GM21381 (cell line): ENCODE data around the gene CAPN15.
"Not testable (repeated sequence)": the region's sequence is repeated elsewhere in the genome, so short reads cannot be mapped to it uniquely, and the experiment has no call there.

Experiments
- ATAC-seq: cut with Tn5 transposase; IDR thresholded peaks from one replicate; pipeline ENCODE4 v1.9.1; 2021; ENCODE audit warnings: mild to moderate bottlenecking, moderate library complexity; ENCODE audit not compliant: unreplicated experiment

CAPN15 gene

DNA sequence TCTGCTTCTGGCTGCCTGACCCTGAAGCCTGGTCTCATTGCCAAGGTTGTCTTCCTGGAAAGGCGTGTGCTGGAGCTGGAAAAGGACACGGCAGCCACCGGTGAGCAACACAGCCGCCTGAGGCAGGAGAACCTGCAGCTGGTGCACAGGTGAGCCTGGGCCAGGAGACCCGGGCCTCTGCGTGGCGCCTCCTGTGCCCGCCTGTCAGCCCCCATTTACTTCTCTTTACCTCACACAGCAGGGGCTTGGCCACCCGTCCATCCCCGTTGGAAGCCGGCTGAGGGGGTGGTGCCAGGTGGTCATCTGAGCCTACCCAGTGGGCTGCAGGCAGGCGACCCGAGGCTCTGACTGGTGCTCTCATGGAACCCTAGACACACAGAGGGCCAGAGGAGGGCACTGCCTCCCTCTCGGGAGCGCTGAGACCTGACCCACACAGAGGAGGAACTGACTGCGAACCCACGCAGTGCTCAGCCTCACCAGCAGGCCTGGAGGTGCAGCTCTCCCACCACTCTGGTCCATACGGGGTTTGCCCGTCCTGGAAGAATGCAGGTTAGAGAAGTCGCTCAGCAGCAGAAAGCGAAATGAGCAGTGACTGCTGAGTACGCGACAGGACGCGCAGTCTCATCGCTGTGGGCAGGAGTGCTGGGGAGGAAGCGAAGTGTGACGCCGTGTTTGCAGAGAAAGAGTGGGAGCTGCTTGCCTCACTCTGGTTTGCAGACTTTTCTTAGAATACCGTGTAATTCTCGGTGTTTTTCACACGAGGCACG, 21.9 kb upstream of the CAPN15 start:
- ATAC-seq, result no peak

DNA sequence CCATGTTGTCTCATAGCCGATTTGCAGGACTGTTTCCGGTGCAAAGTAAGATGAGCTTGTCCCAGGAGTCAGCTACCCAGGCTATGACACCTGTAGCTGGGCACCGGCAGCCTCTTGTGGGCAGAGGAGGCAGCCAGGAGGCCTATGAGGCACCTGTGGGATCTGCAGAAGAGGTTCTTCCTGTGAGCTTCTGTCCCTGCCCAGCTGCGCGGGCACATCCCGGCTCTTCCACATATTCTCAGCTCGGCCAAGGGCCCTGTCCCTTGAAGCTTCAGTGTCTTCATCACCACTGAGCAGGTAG, 21.3 kb upstream of the CAPN15 start:
- ATAC-seq, result no peak

DNA sequence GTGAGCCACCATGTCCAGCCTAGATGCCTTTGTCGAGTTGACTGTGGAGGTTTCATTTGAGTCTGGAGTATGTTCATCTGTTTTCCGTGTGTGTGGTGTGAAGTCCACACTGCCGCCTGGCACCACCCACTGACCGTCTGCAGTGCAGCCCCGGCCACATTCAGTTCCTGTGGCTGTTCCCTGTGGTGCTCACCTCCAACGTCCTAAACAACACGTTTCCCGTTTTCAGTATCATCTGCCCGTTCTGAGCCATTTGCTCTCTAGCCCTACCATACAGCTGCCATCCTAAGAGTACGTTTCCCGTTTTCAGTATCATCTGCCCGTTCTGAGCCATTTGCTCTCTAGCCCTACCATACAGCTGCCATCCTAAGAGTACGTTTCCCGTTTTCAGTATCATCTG, 20.0 kb upstream of the CAPN15 start:
- not testable (repeated sequence) for ATAC-seq

DNA sequence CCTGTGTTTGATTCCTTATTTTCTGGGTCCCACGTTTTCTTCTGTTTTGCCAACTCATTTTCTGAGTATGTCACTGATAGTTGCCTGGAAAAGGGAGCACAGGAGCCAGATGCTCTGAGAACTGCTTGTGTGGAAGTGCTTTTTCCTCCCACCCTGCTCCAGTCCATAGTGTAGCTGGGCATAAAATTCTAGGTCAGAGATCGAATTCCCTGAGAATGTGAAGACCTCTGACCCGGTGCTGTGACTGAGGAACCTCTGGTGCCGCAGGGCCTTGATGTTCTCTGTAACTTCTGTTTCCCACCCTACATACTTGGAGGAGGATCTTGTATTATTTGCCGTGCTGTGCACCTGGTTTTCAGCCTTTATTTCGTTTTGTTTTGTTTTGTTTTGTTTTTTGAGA, 19.5 kb upstream of the CAPN15 start:
- ATAC-seq, result no peak

DNA sequence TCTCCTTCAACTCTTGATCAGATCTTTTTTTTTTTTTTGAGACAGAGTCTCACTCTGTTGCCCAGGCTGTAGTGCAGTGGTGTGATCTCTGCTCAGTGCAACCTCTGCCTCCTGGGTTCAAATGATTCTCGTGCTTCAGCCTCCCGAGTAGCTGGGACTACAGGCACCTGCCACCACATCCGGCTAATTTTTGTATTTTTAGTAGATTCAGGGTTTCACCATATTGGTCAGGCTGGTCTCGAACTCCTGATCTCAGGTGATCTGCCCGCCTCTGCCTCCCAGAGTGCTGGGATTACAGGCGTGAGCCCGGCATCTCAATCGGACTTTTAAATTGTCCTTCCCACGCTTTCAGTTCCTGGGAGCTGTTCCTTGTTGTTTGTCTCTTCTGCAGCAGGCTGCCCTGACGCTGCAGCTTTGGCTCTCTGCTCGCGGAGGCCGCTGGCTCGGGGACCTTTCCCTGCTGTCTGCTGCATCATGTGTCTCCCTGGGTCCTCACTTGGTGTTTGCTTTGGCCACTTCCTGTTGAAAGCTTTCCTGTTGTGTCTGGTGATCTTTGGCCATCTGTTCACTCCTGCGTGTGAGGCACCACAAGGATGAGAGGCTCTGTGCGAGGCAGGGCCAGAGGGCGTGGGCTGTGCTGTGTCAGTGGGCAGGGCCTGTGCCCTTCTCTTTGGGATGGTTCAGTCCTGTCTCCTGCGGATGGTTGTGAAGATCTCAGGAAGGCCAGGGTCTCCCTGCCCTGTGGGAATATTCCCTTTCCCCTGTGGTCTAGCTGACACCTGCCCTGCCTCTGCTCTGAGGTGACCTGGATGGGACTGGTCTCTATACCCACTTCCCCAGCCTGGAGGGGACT, 18.4 kb upstream of the CAPN15 start:
- ATAC-seq, result no peak

DNA sequence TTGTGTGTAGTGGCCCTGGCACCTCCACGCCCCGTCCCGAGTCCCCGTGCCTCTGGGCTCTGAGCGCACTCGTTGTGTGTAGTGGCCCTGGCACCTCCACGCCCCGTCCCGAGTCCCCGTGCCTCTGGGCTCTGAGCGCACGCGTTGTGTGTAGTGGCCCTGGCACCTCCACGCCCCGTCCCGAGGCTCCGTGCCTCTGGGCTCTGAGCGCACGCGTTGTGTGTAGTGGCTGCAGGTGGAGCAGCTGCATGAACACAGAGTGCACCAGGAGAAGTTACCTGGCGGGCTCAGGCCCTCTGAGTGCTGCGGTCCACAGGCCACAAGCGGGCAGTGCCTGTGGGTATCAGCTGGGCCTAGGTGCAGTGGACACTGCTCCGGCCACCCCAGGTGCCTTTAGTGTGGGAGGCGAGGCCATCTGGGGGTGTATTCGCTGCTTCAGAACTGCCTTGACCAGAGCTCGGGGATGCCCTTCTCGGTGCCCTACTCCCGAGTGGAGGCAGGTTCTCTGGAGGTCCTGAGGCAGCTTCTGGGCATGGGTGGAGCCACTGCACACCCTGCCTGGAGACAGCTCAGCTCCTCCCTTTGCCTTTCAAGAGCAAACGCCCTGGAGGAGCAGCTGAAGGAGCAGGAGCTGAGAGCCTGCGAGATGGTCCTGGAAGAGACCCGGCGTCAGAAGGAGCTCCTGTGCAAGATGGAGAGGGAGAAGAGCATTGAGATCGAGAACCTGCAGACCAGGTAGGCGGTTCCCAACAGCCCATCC, 17.3 kb upstream of the CAPN15 start:
- no peak for ATAC-seq

DNA sequence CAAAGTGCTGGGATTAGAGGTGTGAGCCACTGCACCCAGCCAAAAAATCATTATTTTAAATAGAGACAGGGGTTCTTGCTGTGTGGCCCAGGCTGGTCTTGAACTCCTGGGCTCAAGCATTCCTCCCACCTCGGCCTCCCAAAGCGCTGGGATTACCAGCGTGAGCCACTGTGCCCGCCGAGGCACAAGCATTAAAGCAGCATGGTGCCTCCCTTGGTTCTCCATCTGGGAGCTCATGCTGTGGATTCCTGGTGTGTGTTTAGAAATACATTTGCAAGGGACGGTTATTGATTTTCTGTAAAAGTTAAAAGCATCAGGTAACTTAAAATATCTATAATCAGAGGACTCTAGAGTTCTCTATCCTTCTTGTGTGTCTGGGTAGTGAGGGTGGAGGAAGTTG, 14.7 kb upstream of the CAPN15 start:
- no peak for ATAC-seq

DNA sequence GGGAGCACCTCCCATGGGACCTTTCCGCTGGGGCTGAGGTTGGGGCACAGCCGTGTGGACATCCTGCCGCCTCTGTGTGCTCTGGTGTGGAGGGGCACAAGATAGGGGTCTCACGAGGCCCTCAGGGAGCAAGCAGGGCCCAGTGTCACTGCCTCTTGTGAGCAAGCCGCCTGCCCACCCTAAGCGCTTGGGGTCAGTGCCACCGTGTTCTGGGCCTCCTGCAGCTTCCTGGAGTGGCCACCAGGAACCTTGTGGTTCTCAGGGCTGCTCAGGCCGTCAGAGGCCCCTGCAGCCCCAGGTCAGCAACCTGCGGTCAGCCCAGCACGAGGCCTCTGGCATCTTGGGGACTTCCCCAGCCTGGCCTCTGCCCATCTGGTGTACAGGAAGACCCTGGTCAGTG, 13.6 kb upstream of the CAPN15 start:
- ATAC-seq, result no peak

DNA sequence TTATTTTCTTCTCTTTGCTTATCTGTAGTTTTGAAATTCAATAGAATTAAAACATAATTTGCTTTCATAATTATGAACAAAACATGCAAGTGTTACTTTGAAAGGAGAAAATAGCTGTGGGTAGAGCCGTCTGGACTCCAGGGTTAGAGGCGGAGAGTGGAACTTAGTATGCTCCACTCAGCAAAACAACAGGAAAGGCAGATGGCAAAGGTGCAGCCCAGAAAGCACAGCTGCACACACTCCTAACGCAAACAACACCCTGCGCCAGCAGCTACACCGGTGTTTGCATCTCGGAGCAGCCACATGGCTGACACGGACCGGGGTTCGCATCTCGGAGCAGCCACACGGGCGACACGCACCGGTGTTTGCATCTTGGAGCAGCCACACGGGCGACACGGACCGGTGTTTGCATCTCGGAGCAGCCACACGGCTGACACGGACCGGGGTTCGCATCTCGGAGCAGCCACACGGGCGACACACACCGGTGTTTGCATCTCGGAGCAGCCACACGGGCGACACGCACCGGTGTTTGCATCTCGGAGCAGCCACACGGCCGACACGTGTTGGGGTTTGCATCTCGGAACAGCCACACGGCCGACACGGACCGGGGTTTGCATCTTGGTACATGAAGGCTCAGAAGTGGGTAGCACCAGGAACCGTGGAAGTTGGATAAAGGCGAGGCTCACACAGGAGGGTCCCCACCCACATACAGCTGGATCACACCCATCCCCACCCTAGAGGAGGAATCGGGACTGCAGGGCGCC, 12.2 kb upstream of the CAPN15 start:
- ATAC-seq, result no peak

DNA sequence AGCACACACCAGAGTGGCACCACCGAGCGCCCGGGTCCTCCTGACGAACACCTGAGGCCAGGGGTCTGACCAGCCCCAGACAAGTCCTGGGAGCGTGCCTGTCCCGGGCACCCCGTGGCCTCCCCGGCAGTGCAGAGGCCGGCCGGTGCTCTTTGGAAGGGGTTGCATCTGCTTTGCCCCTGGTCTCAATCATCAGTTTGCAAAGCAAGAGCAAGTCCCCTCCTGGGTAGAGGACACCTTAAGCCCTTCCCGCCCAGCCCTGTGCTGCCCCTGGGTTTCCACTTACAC, 11.6 kb upstream of the CAPN15 start:
- ATAC-seq, result no peak

DNA sequence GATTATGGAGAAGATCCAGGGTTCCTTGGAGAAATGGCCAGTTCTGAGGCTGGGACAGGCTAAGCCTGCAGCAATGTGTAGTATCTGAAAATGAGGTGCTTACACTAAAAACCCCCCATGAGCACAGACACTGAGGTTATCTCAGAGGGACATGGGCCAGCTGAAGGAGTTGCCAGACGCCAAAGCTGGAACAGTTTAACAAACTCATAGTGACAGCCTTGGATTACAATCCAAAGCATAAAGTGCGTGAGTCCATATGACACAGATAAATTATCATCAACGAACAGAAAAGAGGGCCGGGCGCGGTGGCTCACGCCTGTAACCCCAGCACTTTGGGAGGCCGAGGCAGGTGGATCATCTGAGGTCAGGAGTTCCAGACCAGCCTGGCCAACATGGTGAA, 11.2 kb upstream of the CAPN15 start:
- ATAC-seq, result no peak

DNA sequence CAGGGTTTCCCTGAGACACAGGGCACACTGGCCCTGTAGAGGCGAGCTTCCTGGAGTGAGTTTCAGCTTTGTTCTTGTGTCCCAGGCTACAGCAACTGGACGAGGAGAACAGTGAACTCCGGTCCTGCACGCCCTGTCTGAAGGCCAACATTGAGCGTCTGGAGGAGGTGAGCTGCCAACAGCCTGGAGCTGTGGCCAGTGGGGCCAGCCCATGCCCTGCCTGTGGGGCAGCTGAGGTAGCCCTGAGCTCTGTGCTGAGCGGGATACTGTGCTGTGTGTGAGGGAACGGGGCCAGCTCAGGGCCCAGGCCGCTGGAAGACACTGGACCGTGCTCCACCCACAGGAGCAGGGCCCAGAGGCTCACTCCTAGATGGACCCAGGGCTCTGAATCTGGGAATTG, 8.7 kb upstream of the CAPN15 start:
- no peak for ATAC-seq

DNA sequence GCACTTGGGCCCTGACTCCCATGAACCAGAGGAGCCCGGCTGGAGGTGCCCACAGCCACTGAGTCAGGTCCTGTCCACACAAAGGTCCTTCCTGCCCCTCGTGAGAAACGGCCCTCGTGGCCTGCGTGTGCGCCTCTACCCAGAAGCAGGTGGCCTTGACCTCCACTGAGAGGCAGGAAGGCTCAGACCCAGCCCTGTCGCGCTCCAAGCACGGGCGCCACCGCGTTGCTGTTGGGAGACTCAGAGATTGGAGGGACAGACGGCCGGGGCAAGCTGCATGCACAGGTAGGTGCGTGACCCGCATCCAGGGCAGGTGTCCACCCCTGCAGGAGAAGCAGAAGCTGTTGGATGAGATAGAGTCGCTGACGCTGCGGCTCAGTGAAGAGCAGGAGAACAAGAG, 8.1 kb upstream of the CAPN15 start:
- ATAC-seq, result no peak

DNA sequence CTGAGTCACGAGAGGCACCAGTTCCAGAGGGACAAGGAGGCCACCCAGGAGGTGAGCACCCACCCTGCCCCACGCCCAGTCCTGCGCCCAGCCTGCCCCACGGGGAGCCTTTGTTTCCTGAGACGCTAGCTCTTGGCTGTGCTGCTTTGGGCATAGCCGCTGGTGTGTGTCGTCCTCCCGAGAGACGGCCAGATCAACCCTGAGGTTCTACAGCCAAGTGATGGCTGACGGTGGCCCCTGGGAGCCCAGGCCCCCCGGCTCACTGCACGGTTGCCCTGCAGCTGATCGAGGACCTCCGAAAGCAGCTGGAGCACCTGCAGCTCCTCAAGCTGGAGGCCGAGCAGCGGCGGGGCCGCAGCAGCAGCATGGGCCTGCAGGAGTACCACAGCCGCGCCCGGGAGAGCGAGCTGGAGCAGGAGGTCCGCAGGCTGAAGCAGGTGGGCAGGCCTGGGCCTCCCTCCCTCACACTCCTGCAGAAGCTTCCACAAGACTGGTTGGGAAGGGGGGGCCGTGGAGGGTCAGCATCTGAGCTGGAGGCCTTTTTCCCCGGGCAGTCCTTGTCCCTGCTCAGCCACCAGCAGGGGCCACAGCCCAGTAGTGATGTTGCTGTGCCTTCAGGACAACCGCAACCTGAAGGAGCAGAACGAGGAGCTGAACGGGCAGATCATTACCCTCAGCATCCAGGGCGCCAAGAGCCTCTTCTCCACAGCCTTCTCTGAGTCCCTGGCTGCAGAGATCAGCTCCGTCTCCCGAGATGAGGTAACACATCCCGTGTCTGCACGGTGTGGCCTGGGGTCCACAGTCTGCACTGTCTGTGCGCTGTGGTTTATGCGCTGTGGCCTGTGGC, 7.4 kb upstream of the CAPN15 start:
- no peak for ATAC-seq

DNA sequence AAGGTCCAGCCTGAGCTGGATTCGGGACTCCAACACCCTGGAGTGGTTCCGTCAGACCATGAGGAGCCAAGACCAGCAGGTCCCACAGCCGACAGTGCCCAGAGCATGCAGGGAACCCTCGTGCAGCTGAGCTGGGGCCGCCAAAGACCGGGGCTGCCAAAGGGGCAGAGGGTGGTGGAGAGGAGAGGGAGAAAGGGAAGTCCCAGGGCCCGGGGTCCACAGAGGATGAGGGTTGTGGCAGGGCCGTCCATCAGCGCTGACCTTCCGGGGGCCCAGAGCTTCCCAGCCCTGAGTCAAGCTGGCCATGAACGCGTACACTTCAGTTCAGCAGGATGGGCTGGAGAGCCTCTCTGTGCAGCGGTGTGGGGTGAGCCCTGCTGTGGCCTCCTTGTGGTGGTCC, 6.7 kb upstream of the CAPN15 start:
- ATAC-seq, result no peak

DNA sequence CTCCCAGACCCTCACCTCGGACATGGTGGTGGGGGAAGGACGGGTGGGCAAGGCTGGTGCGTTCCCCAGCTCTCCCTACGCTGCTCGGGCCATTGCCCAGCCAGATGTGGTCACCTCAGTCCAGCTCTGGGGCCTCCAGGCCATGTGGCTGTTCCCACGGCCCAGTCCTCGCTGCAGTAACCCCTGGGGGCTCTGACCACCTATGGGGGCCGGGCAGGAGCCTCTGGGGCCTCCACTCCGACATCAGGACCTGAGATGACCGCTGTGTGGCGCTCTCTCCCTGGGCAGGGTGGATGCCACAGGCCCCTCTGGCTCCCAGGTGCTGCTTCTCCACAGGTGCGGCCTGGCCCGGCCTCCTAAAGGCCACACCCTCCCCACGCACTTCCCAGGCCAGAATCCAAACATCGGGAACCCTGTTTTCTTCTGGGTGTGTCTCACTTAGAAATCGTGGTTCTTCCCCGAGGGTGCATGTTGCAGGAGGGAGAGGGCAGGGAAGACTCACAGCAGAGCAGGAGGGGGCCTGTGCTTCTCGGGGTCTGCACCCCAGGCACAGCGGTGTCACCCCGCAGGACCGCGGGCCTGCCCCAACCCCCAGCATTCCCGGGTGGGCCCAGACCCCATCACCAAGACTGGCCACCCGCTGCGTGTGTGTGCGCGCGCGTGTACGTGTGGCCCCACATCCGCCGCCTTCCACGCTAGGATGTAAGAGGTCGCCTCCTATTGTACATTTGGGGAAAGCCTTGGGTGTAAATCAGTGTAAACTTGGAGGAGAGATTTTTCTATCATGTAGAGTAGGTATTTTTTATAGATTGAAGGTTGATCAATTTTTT, 5.9 kb upstream of the CAPN15 start:
- no peak for ATAC-seq

DNA sequence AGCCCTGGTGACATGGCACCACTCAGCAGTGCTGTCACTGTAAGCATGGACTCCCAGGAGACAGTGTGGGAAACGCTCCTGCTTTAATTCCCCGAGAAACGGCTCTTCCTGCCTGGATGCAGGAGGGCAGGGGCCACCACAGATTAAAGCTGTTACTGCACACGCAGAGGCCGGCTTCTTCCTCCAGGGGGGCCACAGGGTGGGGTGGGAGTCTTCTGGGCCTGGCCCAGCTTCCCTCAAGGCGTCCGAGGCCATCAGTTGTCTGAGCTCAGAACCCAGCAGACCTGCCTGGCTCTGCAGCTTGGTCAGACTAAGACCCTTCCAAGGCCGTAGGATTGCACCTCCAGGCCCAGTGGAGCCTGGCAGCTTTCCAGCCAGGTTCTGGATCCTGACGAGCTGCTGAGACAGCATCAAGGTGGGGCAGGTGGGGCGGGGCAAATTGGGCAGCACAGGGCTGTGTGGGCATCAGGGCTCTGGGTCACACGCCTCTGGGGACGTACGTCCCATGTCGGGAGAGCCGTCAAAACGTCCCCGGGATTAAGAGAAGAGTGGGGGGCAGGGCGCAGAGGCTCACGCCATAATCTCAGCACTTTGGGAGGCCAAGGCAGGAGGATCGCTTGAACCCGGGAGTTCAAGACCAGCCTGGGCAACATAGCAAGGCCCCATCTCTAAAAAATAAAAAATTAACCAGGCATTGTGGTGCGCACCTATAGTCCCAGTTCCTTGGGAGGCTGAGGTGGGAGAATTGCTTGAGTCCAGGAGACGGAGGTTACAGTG, 5.0 kb upstream of the CAPN15 start:
- ATAC-seq, result no peak

DNA sequence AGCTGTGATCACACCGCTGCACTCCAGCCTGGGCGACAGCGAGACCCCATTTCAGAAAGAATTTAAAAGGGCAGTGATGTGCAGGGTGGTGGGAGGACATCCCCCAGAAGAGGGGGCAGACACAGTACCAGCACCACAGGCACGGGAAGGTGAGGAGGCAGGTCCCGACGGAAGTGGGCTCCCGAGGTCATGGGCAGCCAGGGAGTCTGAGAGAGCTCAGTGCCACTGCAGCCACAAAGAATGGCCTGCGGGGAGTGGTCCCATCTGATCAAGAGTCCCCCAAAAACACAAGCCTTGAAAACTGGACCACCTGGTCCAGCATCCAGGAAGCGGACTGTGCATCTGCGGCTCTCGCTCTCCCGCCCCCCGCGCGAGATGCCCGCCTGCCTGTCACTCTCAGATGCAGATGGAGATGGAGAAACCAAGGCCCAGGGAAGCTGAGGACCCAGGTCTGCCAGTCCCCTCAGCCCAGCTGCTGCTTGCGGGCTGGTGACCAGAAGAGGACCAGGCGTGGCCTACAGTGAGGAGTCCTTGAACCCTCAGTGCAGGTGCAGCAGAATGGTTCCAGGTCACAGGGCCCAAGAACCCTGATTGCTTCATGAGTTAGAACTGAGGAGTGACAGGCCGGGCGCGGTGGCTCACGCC, 4.3 kb upstream of the CAPN15 start:
- ATAC-seq, result no peak
